Neural crest cell (in vitro differentiated cells): Measurements from ENCODE around the gene IRF2BP1. TPM values are rescaled to one million over a fixed set of nuclear protein-coding genes. Genes with fewer than 3 reads are reported as not detected.

Experiments
- DNase-seq: peaks from one replicate; pipeline ENCODE4 v3.0.0; 2021; ENCODE audit warnings: low read depth, mixed read lengths, low spot score
- H3K27ac Mint-ChIP-seq: one replicate; pipeline ENCODE4 v1.8.0; 2021; ENCODE audit warnings: mild to moderate bottlenecking, mixed read lengths; ENCODE audit not compliant: unreplicated experiment
- H3K27me3 Mint-ChIP-seq: 2 replicates; pipeline ENCODE4 v1.8.0; 2021; ENCODE audit warnings: low read depth, mild to moderate bottlenecking, mixed read lengths
- H3K36me3 Mint-ChIP-seq: 2 replicates; pipeline ENCODE4 v1.8.0; 2021; ENCODE audit warnings: low read depth, mild to moderate bottlenecking, mixed read lengths
- H3K4me1 Mint-ChIP-seq: 2 replicates; pipeline ENCODE4 v1.8.0; 2021; ENCODE audit warnings: mixed read lengths
- H3K4me3 Mint-ChIP-seq: one replicate; pipeline ENCODE4 v1.8.0; 2021; ENCODE audit warnings: mild to moderate bottlenecking, mixed read lengths
- H3K9me3 Mint-ChIP-seq: 2 replicates; pipeline ENCODE4 v1.8.0; 2021; ENCODE audit warnings: mixed read lengths
- total RNA-seq: library from RNA; stranded (reverse); gene quantifications from 2 replicates; pipeline ENCODE4 v1.2.1, GENCODE V29; 2021
- TF ChIP-seq, protein P1 (sequence below): fragments of 200-600 bp; sonication (generic); conservative IDR thresholded peaks from 2 replicates; pipeline ENCODE4 v1.5.0; 2021; ENCODE audit warnings: antibody characterized with exemption, mild to moderate bottlenecking

Gene IRF2BP1
- total RNA-seq, 1 donor from 2014 or later = 33.1 TPM

DNA sequence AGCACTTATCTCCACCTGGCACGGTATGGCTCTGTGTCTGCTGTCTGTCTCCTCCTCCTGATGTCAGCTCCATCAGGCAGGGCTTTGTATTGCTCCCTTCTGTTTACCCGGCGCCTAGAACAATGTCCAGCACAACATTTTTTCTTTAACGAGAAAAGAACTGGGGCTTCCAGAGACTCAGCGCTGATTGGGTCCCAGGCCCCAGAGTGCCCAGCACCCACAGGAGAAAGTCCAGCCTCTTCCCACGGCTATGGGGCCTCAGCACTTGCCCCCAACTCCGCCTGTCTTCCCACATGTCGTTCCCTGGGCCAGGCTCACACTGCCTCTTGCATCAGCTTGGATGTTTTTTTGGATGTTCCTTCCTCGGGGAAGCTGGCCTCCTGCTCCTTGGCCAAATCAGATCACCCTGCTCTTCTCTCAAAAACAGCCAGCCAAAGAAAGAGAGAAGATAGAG, 9.6 kb upstream of the IRF2BP1 start:
- Mint-ChIP-seq H3K9me3 (no peaks in the 10 kb centered on the region), H3K27me3 (peaks cover 4% of the 10 kb centered on the region), H3K4me3 (peak overlapping the region; percentile 9), H3K27ac (no peak overlapping the region), H3K36me3 (peaks cover 3% of the 10 kb centered on the region), H3K4me1 (peaks cover under 1% of the 10 kb centered on the region)
- DNase-seq = no peak
- TF ChIP-seq, protein P1, sequence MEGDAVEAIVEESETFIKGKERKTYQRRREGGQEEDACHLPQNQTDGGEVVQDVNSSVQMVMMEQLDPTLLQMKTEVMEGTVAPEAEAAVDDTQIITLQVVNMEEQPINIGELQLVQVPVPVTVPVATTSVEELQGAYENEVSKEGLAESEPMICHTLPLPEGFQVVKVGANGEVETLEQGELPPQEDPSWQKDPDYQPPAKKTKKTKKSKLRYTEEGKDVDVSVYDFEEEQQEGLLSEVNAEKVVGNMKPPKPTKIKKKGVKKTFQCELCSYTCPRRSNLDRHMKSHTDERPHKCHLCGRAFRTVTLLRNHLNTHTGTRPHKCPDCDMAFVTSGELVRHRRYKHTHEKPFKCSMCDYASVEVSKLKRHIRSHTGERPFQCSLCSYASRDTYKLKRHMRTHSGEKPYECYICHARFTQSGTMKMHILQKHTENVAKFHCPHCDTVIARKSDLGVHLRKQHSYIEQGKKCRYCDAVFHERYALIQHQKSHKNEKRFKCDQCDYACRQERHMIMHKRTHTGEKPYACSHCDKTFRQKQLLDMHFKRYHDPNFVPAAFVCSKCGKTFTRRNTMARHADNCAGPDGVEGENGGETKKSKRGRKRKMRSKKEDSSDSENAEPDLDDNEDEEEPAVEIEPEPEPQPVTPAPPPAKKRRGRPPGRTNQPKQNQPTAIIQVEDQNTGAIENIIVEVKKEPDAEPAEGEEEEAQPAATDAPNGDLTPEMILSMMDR = no peak

DNA sequence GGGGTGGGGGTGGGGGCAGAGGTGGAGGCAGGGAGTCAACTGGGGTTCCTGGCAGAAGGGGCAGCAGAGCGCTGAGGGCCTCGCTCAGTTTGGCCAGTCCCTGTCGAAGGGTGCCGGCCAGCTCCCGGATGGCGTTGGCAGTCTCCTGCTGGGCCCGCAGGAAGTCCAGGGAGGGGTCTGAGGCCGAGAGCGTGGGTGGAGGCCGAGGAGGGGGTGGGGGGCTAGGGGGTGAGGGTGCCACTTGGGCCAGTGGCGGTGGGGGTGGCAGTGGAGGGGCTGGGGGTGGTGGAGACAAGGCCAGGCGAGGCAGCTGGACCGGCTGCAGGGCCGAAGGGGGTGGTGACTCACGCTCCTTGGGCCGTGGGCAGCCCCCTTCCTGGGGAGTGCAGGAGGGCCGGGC, 4.9 kb upstream of the IRF2BP1 start:
- Mint-ChIP-seq H3K27me3 (peaks cover 6% of the 10 kb centered on the region), H3K9me3 (no peaks in the 10 kb centered on the region), H3K27ac (no peak overlapping the region), H3K4me3 (no peak overlapping the region), H3K36me3 (peaks cover 5% of the 10 kb centered on the region), H3K4me1 (peaks cover 15% of the 10 kb centered on the region)
- TF ChIP-seq, protein P1 = no peak
- DNase-seq = no peak

DNA sequence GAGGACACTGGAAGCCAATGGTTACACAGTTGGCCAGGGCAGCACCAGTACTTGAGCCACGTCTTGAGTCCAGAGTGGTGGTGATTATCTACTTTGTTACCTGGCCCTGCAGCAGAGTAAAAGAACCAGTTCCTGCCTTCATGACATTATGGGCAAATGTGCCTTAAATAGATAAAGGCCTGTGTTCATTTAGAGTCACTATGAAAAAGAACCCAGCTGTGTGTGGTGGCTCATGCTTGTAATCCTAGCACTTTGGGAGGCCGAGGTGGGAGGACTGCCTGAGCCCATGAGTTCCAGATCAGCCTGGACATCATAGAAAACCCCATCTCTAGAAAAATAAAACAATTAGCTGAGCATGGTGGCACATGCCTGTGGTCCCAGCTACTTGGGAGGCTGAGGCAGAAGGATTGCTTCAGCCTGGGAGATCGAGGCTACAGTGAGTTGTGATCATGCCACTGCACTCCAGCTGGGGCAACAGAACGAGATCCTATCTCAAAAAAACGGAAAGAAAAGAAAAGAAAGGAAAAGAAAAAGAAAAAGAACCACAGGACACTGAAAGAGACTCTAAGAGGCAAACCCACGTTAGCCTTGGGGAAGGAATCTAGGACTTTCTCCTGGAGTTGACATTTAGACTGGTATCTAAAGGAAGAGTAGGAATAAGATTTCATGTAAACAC, 3.4 kb upstream of the IRF2BP1 start:
- Mint-ChIP-seq H3K27me3 (peaks cover 6% of the 10 kb centered on the region), H3K27ac (no peak overlapping the region), H3K4me1 (peaks cover 16% of the 10 kb centered on the region), H3K9me3 (no peaks in the 10 kb centered on the region), H3K4me3 (no peak overlapping the region), H3K36me3 (peaks cover 5% of the 10 kb centered on the region)
- DNase-seq = no peak
- TF ChIP-seq, protein P1 = no peak

DNA sequence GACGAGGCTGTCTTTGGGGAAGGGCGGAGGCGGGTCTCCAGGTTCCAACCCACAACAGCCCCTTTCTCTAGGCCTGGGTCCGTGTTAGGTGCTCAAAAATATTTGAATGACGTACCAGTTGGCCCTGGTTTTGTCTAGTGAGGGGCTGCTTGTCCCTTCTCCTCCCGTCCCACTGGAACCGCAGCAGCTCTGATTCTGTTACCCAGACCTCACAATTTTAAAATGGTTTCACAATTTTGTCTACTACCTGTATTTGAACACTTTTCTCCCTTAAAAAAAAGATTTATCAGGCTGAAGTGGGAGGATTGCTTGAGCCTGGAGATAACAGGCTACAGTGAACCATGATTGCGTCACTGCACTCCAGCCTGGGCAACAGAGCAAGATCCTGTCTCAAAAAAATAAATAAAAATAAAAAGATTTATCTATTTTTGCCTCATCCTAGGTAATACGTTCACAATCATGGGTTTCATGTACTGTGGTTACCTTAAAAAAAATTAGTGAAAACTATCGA, 1.3 kb upstream of the IRF2BP1 start:
- DNase-seq = no peak
- Mint-ChIP-seq H3K27me3 (peaks cover 9% of the 10 kb centered on the region), H3K36me3 (peaks cover 3% of the 10 kb centered on the region), H3K9me3 (no peaks in the 10 kb centered on the region), H3K27ac (peak overlapping the region; percentile 99), H3K4me3 (peak overlapping the region; percentile 99), H3K4me1 (peaks cover 24% of the 10 kb centered on the region)
- TF ChIP-seq, protein P1 = no peak

GRCh38 chr19:45886427-45887199, 672 bp upstream of the IRF2BP1 start:
- Mint-ChIP-seq H3K4me3 (peak overlapping the region; percentile 99), H3K36me3 (peaks cover 3% of the 10 kb centered on the region), H3K27ac (peak overlapping the region; percentile 99), H3K27me3 (peaks cover 9% of the 10 kb centered on the region), H3K4me1 (peaks cover 24% of the 10 kb centered on the region), H3K9me3 (no peaks in the 10 kb centered on the region)
- TF ChIP-seq, protein P1 = no peak
- DNase-seq = peak; percentile 83
